AG10803 (cell line): Measurements from ENCODE around the gene GPR84.

Experiments
- DNase-seq: peaks from one replicate; pipeline ENCODE4 v3.0.0; 2010; ENCODE audit warnings: low read depth
- H3K4me3 ChIP-seq: 2 replicates; pipeline ENCODE4 v1.5.1; 2011; ENCODE audit warnings: mild to moderate bottlenecking, low read length, control low read depth
- TF ChIP-seq, protein P1 (sequence below): conservative IDR thresholded peaks from 2 replicates; pipeline ENCODE4 v1.5.1; 2011; ENCODE audit warnings: mild to moderate bottlenecking, low read length, control low read depth, inconsistent platforms

Gene GPR84

GRCh38 chr12:54374562-54375258 is 10.4 kb upstream of the GPR84 start:
- TF ChIP-seq, protein P1, sequence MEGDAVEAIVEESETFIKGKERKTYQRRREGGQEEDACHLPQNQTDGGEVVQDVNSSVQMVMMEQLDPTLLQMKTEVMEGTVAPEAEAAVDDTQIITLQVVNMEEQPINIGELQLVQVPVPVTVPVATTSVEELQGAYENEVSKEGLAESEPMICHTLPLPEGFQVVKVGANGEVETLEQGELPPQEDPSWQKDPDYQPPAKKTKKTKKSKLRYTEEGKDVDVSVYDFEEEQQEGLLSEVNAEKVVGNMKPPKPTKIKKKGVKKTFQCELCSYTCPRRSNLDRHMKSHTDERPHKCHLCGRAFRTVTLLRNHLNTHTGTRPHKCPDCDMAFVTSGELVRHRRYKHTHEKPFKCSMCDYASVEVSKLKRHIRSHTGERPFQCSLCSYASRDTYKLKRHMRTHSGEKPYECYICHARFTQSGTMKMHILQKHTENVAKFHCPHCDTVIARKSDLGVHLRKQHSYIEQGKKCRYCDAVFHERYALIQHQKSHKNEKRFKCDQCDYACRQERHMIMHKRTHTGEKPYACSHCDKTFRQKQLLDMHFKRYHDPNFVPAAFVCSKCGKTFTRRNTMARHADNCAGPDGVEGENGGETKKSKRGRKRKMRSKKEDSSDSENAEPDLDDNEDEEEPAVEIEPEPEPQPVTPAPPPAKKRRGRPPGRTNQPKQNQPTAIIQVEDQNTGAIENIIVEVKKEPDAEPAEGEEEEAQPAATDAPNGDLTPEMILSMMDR: no peak
- no peak overlapping the region for H3K4me3 ChIP-seq
- DNase-seq: no peak

DNA sequence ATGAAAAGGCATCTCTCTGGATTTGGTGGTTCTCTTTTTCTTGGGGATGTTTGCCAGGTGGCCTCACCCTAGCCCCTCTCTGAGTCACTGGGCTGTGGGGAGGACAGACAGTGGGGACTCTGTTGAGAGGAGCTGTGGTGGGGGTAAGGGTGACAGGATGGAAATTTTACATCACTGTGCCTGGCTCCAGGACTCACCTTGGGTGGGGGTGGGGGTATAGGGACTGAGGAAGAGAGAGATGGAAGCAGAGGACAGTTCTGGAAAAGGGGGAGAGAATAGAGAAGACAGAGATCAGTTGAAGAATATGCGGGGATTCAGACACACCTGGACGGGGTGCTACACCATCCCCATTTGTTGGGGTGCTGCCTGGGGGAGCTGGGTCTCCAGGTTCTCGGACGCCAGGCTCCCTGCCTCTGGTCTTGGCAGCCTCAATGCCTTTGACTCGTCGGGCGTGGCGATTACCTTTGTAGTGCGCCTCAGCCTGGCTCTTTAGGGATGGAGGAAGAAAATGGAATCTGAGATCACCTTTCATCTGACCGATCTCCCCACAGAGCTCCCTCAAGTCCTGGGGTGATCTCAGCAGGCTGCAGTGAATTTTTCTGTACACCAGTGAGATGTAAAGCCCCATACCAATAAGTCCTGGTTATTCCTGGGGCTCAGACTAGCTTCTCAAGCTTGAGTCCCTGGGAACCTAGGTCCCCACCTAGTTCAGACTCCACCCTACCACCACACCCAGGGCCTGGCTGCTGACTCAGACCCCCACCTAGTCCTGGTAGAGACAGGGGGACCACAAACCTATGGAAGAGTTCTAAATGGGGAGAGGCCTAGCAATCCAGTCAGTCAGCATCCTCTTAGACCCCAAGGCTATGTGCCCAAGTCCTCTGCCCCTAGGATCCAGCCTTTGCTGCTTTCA is 9.6 kb upstream of the GPR84 start:
- no peak for DNase-seq
- TF ChIP-seq, protein P1: no peak

GRCh38 chr12:54372113-54372806 is 8.0 kb upstream of the GPR84 start:
- TF ChIP-seq, protein P1: no peak
- no peak overlapping the region for H3K4me3 ChIP-seq
- DNase-seq: no peak

More for the DNA sequence above, 9.6 kb upstream of the GPR84 start:
- no peak overlapping the region for H3K4me3 ChIP-seq

- DNase-seq: peak; percentile 54
- TF ChIP-seq, protein P1: no peak
- H3K4me3 ChIP-seq: no peak overlapping the region
Observed at GRCh38 chr12:54371328-54372112, 7.2 kb upstream of the GPR84 start.

- DNase-seq: peak; percentile 81
- peak overlapping the region; percentile 59 for H3K4me3 ChIP-seq
- TF ChIP-seq, protein P1: peak; percentile 80
Observed at GRCh38 chr12:54370171-54370730, 6.0 kb upstream of the GPR84 start.

GRCh38 chr12:54369597-54370131 is 5.4 kb upstream of the GPR84 start:
- DNase-seq: no peak
- TF ChIP-seq, protein P1: no peak
- H3K4me3 ChIP-seq: peak overlapping the region; percentile 22
